Stimulated activated CD8-positive, alpha-beta memory T cell treated with anti-CD3 and anti-CD28 coated beads, Interleukin-12 subunit alpha, Interleukin-12 subunit beta, amount 100 ng/mL, for 24 hours (primary cell): ENCODE results near the gene CDK14.
"Not testable (repeated sequence)": the region's sequence is repeated elsewhere in the genome, so short reads cannot be mapped to it uniquely, and the experiment has no call there.

ENCODE experiments used
- DNase-seq: peaks from one replicate; pipeline ENCODE4 v3.0.0-alpha.2; 2020; ENCODE audit errors: extremely low read depth

The CDK14 gene

DNA sequence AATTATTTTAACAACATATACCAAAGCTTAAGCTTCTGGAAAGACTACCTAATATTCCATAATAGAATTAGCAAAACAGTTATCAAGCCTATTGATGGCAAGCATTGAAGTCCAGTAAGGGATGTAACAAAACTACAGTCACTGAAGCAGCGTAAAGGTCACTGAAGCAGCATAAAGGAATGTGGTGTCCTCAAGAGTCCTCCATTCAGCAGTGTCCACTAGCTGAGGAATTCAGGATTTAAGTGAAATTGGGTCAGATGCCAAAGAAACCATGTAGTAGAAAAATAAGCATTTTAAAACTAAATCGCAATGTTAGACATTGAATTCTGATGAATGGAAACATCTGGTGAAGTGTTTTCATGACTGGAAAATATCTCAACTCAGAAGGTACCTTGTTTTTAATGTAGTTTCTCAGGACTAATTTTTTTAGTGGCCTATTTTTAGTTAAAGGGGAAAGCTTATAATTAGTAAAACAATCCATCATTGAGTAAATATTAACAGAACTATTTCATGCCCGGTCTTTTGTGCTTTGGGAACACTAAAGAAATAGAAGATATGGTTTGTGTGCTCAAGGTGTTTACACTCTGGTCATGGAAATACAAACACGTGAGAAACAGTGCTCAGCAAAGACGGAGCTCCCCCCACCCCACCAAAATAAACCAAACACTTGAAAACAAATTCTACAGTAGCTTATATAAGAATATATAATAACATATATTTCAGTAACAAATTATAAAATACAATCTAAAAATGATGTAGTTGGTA lies 121.4 kb downstream of the CDK14 start:
- DNase-seq = no peak

DNA sequence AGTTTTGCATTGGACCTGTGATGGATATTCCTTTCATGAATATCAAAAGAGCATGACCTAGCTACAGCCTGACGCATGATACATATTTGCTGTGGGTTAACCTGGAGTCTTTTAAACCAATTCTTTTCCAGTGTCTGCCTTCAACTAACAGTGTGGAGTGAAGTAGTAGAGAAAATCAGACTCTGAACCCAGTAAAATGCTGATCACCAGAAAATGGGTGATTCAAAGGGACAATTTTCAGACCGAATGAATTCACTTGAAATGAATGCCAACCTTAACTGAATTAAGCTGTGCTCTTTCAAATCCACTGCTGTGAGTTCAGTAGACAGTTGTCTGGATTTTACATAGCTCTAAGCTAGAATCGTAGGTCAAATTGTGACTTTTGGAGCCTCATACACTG lies 123.0 kb downstream of the CDK14 start:
- DNase-seq = no peak

DNA sequence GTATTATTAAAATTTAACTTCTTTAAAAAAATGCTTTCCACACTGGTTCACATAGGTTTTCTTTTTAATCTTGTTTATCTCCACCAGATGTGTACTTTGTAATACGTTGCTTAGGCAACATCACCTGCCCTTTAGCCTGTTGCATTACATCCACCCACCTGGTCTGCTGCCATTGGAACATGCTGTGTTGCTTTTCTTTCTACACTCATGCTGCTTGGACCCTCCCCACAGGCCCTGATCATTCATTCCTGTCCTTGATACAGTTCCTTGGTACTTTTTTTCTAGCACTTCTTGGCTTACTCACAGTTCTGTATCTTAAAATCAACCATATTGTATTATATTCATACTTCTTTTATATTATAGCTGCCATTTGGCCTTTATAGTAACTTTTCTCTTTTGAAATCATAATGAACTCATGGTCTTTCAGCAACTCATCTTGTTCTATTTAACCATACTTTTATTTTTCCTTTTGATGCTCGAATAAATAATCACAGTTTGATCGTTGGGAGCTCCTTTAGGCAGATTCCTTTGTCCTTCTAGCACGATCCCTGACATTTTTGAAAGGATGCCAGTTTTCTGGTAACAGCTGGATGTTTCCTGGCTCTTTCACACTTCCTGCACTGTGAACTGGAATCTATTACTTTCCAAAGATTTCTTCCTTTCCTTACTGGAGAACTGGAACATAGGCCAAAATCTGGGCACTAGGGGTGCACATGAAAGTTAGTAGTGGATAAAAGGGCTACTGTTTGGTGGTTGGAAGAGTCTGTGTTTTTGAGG lies 125.1 kb downstream of the CDK14 start:
- DNase-seq = no peak

DNA sequence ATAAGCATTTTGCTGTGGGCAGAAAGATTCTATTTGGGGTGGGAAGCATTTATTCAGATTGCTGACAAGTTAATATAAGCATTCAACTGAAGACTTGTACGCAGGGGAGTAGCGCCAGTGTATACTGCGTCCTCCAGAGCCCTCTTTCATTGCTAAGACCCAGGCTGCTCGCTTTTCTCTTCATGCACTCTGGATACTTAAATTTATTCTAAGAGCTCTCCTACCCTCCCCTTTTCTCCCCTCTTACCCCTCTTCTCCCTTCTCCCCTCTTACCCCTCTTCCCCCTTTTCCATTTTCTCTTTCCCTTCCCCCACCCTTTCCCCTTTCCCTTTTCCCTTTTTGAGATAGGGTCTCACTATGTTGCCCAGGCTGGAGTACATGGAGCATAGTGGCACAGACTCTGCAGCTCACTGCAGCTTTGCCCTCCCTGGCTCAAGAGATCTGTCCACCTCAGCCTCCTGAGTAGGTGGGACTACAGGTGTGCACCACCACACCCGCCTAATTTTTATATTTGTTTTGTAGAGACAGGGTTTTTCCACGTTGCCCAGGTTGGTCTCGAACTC lies 125.8 kb downstream of the CDK14 start:
- DNase-seq = no peak

DNA sequence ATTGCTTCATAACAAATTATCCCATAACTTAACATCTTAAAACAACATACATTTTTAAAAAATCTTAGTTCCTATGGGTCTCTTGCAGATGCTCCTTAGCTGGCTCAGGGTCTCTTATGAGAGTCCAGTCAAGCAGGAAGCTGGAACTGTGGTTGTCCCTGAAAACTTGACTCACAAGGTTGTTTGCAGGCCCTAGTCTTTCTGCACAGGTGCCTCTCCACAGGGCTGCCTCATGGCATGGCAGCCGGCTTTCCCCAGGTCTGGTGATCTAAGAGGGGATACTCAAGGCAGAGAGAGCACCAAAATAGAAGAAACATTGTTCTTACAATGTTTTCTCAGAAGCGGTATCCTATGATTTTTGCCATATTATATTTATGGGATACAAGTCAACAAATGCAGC lies 127.1 kb downstream of the CDK14 start:
- DNase-seq = no peak

DNA sequence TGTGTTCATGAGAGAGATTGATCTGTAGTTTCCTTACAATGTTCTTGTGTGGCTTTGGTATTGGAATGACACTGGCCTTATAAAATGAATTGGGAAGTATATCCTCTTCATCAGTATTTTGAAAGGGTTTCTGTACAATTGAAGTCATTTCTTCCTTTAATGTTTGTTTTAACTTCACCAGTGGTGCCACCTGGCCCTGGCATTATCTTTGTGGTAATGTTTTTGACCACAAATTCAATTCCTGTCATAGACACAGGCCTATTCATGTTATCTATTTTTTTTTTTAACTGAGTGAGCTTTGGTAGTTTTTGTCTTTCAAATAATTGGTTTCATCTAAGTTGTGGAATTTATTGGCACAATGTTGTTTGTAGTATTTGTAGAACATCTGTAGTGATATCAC lies 127.7 kb downstream of the CDK14 start:
- no peak for DNase-seq

DNA sequence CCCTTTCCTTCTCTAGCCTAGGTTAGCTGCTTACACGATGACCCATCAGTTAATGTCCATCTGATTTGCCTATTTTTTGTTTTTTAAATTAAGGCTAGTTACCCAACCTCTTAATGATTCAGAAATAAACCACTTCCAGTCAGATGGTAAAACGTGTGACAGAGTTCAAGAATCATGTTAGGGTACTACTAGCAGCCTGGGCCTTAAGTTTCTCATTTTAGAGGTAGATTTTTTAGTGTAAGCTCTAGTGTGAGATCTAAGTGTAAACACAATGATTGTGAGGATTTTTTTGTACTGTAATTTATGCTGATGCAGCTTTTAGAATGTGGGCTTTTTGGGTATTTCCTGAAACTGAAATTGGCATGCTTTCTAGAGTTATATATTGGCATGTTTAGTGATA lies 130.0 kb downstream of the CDK14 start:
- DNase-seq = no peak

DNA sequence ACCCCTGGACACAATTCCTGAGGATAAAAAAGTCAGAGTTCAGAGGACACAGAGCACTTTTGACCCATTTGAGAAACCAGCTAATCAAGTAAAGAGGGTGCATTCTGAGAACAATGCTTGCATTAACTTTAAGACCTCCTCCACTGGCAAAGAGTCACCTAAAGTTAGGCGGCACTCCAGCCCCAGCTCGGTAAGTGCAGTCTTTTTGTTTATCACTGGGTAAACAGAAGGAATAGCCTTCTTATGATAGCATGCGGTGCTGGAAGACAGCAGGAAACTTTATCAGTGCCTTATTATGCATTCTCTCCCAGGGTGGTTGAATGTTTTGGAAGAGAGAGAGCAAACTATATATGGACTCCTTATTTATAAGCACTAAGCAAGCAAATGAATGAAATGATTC lies 130.5 kb downstream of the CDK14 start:
- no peak for DNase-seq

DNA sequence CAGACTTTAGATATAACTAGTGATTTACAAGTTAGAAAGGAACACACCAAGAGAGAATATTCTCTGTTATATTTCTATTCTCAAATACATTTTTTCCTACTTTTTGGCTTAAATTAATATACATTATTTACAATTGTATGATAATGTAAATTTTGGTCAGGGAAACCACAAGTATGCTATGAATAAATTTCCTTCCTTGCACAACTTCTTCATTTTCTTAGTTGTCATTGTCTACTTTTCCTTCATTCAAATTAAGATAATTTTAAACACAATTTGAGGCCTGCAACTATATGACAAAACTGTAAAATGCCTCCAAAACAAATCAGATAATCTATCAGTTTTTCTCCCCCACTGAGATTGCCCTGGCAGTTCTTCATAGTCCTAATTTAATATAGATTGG lies 131.3 kb downstream of the CDK14 start:
- no peak for DNase-seq

DNA sequence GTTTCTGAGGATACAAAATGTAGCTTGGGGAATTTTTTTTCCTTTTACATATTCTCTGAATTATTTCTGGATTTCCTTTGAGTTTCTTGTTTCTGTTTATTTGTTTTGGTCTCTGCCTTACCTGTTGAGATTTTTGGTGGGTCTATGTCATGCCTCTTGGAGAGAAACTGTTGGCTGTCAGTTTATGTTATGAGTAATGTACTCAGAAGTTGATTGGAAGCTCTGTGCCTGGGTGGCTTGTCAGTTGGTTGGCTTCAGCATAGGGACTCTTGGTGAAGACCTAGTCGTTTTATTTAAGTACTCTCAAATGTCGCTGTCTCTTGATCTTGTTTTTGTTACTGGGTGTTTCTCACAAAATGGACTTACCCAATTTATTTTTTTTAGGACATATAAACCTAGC lies 132.4 kb downstream of the CDK14 start:
- no peak for DNase-seq

DNA sequence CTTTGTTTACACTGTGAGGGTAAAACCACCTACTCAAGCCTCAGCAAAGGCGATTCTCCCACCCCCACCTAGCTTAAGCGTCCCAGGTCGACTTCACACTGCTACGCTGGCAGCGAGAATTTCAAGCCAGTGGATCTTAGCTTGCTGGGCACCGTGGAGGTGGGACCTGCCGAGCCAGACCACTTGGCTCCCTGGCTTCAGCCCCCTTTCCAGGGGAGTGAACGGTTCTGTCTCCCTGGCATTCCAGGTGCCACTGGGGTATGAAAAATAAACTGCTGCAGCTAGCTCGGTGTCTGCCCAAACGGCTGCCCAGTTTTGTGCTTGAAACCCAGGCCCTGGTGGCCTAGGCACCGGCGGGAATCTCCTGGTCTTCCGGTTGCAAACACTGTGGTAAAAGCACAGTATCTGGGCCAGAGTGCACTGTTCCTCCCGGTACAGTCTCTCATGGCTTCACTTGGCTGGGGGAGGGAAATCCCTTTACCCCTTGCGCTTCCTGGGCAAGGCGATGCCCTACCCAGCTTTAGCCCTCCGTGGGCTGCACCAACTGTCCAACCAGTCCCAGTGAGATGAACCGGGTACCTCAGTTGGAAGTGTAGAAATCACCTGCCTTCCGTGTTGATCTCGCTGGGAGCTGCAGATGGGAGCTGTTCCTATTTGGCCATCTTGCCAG lies 139.6 kb downstream of the CDK14 start:
- not testable (repeated sequence) for DNase-seq

DNA sequence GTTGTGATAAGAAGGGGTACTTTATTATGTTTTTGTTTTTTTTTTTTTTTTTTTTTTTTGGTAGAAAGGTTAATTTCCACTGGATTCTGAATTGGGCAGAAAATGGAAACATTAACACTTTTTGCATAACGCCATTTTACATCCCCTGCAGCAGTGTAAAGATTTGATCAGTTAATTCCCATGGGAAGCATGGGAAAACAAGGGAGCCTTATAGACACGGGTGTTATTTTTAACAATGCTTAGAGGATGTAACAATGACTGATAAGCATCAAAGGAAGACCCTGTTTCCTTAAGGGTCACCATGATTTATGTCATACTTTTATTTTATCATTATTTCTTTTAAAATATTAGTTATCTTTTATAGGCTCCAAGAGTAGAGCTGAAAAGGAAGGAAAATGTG lies 140.2 kb downstream of the CDK14 start:
- no peak for DNase-seq

DNA sequence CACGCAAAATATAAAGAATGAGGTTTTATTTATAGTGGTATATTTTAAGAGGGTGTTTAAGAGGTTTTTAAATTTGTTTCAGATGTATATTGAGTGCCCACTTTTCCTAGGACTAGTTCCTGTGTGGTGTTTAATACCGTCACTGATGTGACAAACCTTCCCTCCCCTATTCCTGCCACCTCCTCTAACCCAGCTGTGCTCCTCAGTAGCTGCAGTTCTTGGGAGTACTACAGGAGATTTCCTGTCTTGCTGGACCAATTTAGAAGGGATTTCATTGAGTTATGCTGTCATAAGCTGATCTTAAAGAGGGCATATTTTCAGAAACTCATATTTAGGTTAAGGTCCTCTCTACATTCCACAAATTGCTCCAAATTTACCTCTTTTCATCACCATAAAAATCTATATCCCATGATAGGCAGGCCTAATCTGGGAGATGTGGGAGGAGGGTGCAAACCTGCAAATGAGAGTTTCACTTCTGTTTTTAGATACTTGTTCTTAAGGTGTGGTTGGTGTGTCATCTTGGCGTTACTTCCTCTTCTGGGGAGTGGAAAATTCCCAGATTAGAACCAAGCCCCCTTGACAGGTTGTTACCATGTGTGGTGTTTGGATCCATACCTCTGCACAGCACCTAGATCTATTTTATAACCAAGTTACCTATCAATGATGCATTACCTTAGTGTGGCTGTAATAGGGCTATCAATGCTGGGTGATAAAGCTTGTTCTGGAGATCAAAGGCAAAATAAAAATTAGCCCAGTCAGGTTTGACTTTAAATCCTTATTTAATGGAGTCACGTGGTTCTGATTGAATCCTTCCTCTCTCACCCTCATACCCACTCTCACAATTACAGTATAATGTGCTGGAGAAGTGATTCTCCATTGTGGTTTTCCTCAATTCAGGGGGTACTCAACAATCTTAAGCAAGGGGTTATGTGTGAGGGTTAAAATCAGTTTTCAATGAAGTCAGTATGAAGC lies 141.1 kb downstream of the CDK14 start:
- DNase-seq = no peak

DNA sequence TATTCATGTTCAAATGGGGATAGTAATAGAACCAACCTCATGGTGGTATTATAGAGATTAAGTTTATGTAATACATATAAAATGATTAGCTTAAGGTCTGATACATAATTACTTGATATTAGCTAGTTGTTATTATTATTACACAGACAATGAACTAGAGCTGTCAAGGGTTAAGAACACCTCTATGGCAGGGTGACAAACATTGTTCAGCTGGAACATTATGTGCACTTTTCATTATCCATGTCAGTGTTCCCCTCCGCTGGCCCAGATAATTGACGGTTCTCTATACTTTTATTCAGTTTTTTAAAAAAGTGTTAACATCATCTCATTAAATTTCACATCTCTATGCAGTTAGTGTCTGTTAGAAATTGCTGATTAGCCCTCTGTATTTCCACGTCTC lies 142.1 kb downstream of the CDK14 start:
- DNase-seq = no peak

DNA sequence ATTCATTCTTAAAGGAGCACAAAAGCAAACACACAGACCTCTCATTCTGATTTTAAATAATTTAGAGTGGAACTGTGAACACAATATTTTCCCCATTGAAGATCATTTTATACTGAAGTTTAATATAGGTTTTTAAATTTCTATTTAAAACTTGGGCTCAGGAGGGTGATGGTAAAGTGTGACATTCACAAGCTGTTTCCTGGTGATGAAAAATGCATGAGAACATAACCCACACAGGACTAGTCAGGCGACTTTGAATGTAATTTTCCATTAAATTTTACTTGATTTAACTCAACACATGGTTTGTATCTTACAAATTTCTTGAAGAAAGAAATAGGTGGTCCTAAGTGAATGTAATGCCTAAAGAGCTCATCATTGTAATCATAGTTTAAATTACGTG lies 143.6 kb downstream of the CDK14 start:
- no peak for DNase-seq

DNA sequence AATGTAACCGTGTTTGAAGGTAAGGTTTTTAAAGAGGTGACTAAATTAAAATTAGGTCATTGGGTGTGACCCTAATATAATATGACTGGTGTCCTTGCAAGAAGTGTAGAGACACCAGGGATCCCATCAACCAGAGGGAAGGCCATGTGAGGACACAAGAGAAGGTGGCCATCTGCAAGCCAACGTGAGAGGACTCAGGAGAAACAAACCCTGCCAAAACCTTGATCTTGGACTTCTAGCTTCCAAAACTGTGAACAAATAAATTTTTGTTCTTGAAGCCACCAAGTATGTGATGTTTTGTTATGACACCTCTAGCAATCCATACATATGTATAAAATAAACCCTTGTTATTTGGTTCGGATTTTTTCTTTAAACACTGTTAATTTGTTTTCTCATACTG lies 144.3 kb downstream of the CDK14 start:
- DNase-seq = no peak

DNA sequence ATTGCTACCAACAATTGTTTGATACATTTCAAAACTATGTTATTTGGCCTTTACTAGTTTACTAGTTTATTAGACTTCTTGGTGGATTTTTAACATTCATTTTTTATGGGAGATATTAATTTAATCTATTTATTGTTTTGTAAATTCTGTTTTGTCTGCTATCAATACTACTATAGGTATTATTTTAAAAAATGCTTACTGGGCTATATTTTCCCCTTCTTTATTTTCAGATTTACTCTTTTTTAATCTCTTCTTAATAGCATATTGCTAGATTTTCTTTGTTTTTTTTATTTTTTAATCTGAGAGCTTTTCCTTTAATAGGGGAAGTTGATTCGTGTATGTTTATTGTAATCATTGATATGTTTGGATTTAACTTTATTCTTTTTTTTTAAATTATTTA lies 147.5 kb downstream of the CDK14 start:
- DNase-seq = no peak

DNA sequence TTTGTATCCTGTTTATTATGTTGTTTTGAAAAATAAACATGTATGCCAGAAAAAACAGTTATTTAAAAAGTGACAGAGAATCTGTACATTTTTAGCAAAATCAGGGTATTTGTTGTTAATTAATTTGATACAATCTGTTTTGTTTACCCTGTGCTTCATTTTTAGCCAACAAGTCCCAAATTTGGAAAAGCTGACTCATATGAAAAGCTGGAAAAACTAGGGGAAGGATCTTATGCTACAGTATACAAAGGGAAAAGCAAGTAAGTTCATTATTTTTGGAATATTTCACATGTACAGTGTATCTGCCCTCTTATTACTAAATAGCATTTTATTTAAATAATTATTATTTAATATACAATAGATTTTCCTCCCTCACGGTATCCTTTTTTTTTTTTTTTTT lies 151.4 kb downstream of the CDK14 start:
- no peak for DNase-seq

DNA sequence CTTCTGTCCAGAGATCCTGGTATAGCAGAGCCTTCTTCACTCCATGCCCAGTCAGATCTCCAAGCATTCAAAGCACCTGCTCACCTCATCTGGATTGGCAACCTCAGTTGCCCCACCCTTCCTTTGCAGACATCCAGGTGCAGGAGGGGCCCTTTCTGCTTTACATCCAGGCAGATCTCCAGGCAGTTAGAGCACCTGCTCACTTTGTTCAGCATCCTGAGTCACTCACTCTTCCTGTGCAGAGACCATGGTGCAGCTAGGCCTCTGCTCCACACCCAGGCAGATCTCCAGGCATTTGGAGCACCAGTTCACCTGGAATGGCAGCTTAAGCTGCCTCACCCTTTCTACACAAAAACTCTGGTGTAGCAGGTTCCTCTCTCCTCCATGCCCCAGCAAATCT lies 153.1 kb downstream of the CDK14 start:
- no peak for DNase-seq

DNA sequence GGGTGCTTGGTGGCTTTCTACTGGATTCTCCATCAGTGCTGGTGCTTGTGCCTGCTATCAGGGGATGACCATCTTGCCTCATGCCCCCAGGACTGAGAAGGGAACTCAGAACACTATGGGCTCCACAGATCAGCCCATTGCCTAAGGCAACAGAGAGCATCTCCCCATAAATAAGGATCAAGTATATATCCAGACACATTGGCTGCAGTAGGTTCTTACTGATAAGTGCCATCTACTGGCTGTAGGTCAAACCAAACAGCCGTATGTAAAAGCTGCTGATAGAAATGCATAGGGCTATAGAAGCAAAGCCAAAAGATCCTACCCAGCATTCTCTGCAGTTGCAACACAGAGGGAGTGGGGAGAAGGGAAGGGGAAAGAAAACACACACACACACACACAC lies 153.7 kb downstream of the CDK14 start:
- DNase-seq = no peak

DNA sequence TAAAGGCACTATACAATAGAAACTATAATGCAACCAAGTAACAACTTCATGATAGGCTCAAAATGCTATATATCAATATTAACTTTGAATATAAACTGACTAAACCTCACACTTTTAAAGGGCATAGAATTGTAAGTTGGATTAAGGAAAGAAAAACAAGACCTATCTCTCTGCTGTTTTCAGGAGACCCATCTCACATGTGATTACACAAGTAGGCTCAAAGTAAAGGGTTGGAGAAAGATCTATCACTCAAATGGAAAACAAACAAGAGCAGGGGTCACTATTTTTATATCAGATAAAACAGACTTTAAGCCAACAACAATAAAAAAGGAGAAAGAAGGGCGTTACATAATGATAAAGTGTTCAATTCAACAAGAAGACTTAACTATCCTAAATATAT lies 155.5 kb downstream of the CDK14 start:
- no peak for DNase-seq
